ENCODE measurements around the gene FGF12.

DNA sequence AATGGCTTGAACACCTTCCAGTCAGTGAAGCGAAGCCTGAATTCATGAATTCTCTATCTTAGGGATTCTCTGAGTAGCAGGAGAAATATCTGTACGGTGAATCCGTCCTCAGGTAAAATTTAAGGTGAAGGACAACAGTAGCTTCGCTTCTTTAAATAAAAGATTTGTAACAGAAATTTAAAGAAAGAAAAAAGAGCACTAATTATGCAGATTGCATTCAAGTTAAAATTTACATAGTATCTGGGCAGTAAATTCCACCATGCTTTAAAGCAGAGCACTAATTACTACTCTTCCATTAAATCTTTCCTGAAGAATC, 282.6 kb downstream of the FGF12 start:
- TF ChIP-seq, protein P1, sequence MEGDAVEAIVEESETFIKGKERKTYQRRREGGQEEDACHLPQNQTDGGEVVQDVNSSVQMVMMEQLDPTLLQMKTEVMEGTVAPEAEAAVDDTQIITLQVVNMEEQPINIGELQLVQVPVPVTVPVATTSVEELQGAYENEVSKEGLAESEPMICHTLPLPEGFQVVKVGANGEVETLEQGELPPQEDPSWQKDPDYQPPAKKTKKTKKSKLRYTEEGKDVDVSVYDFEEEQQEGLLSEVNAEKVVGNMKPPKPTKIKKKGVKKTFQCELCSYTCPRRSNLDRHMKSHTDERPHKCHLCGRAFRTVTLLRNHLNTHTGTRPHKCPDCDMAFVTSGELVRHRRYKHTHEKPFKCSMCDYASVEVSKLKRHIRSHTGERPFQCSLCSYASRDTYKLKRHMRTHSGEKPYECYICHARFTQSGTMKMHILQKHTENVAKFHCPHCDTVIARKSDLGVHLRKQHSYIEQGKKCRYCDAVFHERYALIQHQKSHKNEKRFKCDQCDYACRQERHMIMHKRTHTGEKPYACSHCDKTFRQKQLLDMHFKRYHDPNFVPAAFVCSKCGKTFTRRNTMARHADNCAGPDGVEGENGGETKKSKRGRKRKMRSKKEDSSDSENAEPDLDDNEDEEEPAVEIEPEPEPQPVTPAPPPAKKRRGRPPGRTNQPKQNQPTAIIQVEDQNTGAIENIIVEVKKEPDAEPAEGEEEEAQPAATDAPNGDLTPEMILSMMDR (IDR thresholded peaks at IDR 0.05) = no peak
- TF ChIP-seq POLR2A (IDR thresholded peaks at IDR 0.05; ENCODE audit: low read length) = no peak
- no peak for TF ChIP-seq JUNB (IDR thresholded peaks at IDR 0.05)
- TF ChIP-seq PBX3 (IDR thresholded peaks at IDR 0.05) = no peak
- no peak for TF ChIP-seq CEBPB (IDR thresholded peaks at IDR 0.05)
- TF ChIP-seq, protein P2, sequence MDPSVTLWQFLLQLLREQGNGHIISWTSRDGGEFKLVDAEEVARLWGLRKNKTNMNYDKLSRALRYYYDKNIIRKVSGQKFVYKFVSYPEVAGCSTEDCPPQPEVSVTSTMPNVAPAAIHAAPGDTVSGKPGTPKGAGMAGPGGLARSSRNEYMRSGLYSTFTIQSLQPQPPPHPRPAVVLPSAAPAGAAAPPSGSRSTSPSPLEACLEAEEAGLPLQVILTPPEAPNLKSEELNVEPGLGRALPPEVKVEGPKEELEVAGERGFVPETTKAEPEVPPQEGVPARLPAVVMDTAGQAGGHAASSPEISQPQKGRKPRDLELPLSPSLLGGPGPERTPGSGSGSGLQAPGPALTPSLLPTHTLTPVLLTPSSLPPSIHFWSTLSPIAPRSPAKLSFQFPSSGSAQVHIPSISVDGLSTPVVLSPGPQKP (IDR thresholded peaks at IDR 0.05; ENCODE audit: low read depth, low read length) = no peak
- TF ChIP-seq USF2 (IDR thresholded peaks at IDR 0.05) = no peak
- no peak for TF ChIP-seq CHD2 (IDR thresholded peaks at IDR 0.05; ENCODE audit: low read length, partially characterized antibody)

All from A549 (cell line).